ENCODE measurements around the gene EFNA5. TPM values are rescaled to one million over a fixed set of nuclear protein-coding genes. Genes with fewer than 3 reads are reported as not detected.

EFNA5 gene
- total RNA-seq (2022; extraction: Qiagen RNA extraction), result 17.4 to 22.3 TPM (median 21.0 TPM) in 5 replicates

GRCh38 chr5:107670932-107671741, at the start of gene EFNA5:
EFNA5 (minus strand) TSS chr5:107670937.

